Activated CD4-positive, alpha-beta T cell treated with anti-CD3 and anti-CD28 coated beads, Interleukin-2, amount 50 U/mL, for 4 hours (primary cell): Measurements from ENCODE around the gene IRF2BPL.

Experiments
- DNase-seq, 2 experiments: peaks; one replicate each; pipeline ENCODE4 v3.0.0-alpha.2; 2020

IRF2BPL gene

GRCh38 chr14:76984787-76985375, 43.6 kb downstream of the IRF2BPL start:
- DNase-seq, result no peak

GRCh38 chr14:76984297-76984696, 44.2 kb downstream of the IRF2BPL start:
- no peak for DNase-seq

DNA sequence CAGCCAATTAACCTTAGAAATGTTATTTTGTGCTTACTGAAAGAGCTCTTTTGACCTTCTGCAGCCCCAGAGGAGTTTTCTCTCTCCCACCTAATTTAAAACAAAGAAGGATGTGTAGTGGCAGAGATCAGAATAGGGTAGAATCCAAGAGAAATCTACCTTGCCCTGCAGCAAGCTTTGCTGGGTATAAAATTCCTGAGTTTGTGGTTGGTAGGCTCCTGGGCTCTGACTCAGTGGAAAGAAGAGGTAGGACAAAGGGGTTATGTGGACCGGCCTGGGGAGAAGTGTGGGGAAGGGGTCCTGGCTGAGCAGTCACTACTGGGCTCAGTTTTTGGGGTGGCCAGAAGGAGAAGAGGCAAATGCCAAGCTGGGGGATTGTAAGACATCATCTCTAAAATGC, 46.8 kb downstream of the IRF2BPL start:
- no peak for DNase-seq

GRCh38 chr14:76977793-76978720, 50.5 kb downstream of the IRF2BPL start:
- DNase-seq, result peak; percentile 86 to 92

DNA sequence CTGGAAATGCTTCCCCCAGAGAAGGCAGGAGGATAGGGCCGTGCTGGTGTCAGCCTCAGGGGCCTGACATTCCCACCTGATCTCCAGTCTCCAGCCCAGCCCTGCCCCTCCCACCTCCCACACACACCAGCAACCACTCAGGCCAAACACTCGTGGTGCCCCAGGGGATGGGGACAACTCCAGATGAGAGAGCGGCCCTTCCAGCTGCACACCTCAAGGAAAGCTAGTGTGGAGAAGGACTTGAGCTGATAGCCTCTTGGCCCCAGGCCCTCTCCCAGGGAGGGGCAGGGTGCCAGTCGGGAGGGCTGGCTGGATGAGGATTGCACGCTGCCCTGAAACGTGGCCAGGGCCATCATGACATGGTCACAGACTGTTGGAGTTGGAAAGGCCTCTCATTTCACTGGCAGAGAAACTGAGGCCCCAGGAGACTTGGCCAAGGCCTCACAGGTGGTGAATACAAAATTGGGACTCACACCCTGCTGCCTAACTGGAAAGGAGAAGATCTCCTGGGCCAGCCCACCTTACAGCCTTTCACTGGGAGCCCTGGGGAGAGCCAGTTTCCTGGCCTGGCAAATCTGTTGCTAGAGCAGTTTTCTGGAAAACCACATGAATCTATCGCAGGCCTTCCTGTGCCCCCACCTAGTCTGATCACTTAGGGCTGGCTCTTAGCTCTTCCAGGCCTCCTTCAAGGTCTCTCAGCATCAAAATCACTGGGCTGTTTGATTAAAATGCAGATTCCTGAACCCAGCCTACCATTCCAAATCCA, 52.1 kb downstream of the IRF2BPL start:
- DNase-seq, result no peak

DNA sequence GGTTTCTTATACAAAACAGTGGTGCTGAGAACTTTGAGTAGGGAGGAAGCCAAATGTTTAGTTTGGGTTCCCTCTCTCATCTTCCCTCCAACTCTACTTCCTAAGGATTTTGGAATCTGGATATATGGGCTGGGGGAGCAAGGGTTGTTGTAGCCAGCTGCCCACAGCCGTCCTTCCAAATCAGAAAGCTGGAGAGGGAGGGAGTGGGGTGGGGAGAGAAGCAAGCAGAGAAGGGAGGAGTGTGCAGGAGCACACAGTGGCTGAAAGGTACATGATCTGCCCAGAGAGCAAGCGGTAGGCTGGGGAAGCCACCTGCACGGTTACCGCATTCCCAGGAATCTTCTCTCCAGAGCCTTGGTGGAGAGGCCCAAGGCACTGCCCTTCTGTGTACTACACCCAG, 52.7 kb downstream of the IRF2BPL start:
- no peak for DNase-seq

GRCh38 chr14:76975051-76975450, 53.5 kb downstream of the IRF2BPL start:
- DNase-seq, result no peak
